ENCODE data around the gene ANK3.

- TF ChIP-seq CTCF (conservative IDR thresholded peaks at IDR 0.05 in 1 of 2, IDR thresholded peaks at IDR 0.05 in 1 of 2; ENCODE audit: low read depth in 1 of 2, low read length in 2 of 2) (no peak), EZH2 (IDR thresholded peaks at IDR 0.05; ENCODE audit: low read length, missing control alignments) (no peak)
Measured at GRCh38 chr10:60410970-60411369, 21.3 kb upstream of the ANK3 start.

Data from fibroblast of lung (primary cell).